NCI-H2196 (cell line): Measurements from ENCODE around the gene LIF.
A peak's percentile ranks its signal among the peaks of the same experiment; 100 is the strongest.
"Not testable (repeated sequence)": the region's sequence is repeated elsewhere in the genome, so short reads cannot be mapped to it uniquely, and the experiment has no call there.

Experiments
- DNase-seq: peaks from one replicate; lab custom pipeline; 2025; ENCODE audit not compliant: unreplicated experiment; lab: John Stamatoyannopoulos, UW

Gene LIF

DNA sequence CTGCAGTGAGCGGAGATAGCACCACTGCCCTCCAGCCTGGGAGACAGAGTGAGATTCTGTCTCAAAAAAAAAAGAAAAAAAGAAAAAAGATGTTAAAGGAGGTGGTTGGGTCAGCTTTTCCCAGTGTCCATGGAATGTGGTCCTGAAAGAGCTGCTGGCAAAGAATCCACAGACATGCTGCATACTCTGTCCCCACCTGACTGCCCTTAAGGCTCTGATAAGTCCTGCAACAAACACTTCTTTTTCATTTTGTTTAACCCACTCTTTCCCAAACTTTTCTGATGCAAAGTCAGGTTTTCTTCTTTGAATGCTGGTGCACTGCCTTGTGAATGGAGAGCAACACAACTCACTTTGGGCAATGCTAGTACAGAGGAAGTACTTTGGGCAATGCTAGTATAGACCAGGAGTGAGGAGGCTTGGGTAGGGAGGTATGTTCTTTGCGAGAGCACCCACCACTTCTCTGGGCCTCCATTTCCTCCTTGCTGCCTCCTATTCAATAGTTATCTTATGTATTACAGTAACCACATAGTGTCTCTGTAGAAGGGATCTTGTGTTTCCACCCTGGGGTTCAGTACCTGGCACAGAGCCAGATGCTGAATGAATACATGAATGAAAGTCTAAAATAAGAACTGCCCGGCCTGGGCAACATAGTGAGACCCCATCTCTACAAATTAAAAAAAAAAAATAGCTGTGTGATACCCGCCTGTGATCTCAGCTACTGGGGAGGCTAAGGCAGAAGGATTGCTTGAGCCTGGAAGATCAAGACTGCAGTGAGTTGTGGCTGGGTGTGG, 18.9 kb downstream of the LIF start:
- DNase-seq = no peak

DNA sequence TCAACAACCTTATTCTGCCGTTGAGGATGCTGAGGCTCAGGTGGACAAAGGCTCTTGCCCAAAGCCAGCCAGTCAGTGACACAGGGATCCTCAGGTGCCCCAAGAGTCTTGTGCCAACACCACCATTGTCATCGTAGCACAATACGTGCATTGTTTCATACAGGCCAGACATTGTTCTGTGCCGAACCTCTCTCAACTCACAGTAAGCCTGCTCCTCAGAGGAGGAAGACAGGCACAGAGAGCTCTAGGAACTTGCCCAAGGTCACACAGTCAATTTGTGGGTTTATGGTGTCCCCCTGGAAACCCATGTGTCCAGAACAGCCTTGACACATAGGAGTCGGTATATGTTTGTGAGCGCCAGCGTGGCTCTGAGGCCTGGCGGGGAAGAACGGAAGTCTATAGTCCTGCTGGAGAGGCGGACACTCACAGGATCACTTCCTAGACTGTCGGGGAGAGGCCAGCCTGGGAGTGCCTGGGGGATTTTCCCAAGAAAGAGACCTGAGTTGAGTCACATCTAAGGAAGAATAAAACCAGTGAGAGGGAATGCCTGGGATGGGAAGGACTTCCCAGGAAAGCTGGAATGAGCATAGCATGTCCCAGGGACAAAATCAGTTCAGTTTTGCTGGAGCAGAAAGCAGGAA, 20.2 kb downstream of the LIF start:
- no peak for DNase-seq

DNA sequence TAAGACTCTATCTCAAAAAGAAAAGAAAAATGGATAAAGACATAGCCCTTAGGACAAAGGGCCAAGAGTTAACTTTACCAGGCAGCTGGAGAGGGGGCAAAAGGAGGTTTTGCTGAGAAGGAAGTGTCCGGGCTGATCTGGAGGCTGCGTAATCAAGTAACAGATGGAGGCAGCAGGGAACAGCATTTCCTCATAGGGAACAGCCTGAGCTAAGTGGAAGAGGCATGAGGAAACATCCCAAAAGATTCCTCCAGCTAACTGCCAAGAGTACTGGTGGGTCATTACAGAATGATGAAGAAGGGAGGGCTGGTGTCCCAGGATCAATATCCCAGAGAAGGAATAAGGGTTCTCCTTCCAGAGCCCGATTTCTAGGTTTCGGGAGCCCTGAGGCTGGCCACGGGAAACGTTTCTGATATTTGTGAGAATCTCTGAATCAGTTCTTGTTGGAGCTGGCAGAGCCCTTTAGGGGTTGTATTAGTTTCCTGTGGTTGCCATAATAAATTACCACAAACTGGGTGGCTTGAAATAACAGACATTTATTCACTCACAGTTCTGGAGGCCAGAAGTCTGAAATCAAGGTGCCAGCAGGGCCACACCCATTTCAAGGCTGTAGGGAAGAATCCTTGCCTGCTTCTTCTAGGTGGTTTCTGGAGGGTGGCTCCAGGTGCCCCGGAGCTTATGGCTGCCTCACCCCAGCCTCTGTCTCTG, 21.2 kb downstream of the LIF start:
- no peak for DNase-seq

DNA sequence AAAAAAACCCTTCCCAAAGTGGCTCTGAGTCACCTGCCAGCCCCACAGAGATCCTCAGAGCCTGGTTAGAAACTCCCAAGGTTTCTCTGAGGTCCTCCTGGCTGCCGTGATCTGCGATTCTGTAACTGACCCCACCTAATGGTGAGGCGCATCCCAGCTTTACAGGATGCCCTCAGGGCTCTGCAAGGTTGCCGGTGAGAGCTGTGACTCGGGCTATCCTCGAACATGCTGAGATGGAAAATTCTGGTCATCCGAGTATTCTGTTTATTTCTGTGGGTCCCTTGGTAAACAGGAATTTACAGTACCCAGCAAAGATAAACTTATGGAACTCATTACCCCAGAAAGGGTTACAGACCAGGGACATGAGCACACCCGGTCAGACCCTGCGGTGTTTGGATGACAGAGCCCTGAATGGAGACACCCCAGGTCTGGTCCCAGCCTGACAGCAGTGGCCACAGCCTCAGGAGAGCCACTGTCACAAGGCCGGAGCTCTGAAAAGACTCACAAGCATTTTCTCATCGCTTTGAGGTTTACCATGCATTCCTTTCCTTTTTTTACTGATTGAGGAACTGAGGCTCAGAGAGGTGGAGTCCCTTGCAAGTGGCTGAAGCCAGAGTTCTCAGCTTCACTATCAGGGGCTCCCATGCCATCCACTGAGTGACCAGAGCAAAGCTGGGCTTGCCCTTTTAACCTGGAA, 22.2 kb downstream of the LIF start:
- DNase-seq = no peak

DNA sequence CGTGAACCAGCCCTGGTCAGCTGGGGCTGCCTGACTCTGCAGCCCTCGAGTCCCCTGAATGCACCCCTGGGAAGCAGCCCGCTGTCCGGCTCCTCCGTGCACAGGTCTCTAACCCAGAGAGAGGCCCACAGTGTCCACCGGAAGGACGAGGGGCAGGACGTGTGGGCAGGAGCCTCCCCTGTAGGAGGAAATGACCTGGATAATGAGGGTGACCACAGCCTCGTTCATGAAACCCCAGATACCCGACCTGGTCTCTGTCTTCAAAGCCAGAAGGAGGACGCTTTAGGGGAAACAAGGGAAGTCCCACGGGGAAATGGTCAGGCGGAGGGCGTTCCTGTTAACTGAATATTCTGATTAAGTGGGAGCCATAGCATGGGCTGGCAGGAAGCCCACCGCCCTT, 23.3 kb downstream of the LIF start:
- DNase-seq = no peak

DNA sequence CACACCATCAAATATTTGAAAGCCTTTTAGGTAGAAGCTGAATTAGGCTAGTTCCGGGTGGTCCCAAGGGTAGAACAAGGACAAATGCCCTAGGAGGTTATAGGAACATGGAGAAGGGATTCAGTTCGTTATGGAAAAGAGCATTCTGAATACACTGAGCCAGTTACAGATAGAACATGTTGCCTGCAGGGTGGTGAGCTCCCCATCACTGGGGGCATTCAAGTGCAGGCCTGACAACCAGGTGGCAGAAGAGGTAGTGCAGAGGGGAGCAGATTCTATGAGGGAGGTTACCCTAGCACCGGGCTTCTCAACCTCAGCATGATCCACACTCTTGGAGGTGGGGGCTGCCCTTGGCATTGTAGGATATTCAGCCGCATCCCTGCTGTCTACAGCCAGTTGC, 24.2 kb downstream of the LIF start:
- DNase-seq = no peak

DNA sequence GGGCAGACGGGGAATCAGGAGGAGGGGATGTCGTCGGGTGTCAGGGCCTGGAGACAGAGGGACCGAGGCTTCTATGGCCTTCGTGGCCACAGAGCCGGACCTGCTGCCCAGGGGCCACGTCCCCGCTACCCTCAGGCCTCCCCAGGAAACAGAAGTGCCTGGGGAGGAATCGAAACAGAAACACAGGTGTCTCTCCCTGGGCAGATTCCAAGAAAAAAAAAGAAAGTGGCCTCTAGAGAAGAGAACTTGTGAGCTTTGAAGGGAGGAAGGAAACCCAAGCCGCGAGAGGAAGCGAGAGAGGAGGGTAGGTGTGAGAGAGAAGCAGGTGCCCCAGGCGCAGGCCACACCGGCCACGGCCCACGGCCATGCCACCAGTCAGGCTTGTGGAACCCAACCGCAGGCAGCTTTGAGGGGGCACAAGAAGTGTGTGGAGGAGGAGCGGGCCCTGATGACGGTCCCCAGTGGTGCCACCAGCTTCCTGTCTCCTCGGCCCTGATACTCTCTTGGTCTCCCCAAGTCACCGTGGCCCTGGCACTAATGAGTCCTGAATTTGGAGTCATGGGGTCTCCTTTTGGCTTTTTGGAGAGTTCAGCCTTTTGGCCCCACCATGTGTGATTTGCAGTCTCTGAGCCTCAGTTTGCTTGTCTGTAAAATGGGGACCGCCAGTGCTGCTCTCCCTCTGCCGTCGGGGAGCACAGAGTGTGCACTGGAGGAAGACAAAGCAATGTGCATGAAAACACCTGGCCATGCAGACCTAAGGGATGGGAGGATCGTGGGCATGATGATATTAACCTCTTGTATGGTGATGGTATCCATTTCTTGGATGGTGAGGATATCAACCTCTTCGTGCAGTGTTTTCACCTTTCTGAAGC, 25.2 kb downstream of the LIF start:
- DNase-seq = no peak

DNA sequence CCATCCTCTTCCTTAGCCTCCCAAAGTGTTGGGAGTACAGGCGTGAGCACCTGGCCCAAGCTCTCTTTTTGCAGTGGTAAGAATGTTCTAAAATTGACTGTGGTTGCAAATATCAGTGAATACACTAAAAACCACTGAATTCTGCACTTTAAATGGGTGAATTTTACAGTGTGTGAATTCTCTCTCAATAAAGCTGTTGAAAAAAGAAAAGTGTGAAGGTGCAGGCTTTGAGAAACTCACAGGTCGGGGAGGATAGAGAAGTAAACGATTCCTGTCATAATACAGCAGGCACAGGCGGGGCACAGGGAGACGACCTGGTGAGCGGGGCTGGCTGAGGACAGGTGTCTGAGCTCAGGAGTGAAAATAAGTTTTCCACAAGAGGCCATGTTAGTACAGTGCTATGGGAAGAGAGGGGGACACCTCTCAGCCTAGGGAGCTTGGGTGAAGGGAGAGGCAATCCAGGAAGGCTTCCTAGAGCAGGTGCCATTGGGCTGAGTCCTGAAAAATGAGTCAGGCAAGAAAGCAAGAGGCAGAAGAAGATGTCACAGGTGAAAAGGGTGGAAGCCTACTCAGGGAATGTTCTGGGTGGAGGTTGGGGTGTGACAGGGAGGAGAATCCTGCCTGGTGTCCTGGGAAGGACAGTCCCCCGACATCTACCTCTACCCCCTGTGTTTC, 26.1 kb downstream of the LIF start:
- DNase-seq = no peak

DNA sequence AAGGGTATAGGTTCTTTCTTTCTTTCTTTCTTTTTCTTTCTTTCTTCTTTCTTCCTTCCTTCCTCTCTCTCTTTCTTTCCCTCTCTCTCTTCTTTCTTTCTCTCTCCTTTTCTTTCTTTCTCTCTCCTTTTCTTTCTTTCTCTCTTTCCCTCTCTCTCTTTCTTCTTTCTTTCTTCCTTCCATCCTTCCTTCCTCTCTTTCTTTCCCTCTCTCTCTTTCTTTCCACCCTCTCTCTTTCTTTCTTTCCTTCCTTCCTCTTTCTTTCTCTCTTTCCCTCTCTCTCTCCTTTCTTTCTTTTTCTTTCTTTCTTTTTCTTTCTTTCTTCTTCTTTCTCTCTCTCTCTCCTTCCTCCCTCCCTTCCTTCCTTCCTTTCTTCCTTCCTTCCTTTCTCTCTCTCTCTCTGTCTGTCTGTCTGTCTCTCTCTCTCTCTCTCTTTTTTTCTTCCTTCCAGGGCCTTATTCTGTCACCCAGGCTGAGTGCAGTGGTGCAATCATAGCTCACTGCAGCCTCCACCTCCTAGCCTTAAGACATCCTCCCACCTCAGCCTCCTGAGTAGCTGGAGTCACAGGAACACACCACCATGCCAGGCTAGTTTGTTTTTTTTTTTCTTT, 26.8 kb downstream of the LIF start:
- DNase-seq = no peak

DNA sequence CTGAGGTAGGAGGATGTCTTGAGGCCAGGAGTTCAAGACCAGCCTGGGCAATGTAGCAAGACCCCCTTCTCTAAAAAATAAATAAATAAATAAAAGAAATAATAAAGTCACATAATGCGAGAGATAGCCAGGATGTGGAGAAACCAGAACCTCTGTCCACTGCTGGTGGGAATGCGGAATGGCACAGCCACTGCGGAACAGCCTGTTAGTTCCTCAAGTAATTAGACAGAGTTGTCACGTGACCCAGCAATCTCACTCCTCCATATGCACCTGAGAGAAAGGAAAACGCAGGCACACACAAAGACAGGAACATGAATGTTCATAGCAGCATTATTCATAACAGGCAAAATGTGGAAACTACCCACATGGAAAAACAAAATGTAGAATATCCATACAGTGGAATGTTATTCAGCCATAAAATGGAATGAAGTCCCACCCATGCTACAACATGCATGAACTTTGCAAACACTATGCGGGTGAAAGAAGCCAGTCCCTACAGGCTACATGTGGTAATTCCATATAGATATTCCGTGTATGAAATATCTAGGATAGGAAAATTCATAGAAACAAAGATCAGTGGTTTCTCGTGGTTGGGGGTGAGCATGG, 27.4 kb downstream of the LIF start:
- no peak for DNase-seq

DNA sequence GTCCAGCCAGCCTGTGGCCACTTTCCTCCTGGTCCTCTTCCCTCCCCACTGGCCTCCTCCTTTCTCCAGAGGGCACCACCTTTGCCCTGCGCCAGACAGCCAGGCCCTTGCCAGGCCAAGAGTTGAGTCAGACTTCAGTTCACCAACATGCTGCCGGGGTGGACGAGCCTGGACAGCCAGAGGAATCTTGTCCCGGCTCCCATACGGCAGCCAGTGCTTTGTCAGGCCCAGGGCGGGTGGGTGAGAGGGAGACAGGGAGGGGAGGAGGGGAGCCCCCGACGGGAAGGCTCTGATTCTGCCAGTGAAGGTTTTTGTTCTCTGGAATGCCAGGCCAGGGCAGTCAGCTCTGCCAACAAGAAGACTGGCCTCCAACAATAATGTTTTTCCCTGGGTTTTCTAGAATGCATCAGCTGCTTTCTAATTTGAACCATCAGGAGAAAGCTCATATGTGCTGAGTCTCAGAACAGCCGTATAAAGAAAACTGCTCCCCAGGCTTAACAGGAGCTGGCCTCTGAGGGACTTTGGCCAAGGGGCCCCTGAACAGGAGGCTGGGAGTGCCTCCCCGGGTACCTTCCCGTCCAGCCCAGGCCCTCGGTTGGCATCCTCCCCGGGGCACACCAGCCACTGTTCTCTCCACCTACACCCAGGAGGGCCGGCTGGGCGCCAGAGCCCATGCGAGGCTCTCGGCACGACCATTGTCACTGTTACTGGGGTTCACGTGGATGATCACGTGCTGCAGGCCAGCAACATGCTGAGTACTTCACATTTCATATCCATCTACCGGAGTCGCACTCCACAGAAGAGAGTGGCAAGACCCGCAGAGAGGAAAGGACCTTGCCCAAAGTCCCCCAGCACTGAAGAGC, 28.6 kb downstream of the LIF start:
- DNase-seq = no peak

DNA sequence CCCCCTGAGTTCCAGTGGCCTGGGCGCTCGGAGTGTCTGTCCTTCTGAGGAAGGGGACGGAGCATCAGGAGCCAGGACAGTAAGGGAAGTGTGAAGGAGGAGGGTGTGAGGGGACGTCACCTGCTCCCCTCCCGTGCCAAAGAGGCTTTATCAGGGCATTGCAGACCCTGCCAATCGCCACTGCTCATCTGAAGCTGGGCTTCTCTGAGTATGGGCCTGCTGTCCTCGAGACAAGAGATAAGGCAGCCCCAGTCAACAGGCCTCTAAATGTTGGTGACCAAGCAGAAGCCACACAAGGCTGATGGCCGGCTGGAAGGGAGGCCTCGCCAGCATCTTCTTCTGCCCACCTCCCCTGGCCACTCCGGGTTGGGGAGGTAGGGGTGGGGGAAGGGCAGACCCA, 29.8 kb downstream of the LIF start:
- no peak for DNase-seq

DNA sequence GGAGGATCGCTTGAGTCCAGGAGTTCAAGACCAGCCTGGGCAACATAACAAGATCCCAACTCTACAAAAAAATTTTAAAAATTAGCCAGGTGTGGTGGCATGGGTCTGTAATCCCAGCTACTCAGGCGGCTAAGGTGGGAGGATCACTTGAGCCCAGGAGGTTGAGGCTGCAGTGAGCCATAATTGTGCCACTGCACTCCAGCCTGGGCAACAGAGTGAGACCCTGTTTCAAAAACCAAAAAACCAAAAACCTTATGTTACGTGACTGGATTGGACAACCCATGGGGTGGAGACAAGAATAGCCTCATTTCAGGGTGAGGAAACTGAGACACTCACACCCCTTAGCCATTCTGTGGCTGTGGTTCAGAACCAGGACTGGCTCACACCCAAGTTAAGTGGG, 30.3 kb downstream of the LIF start:
- not testable (repeated sequence) for DNase-seq

DNA sequence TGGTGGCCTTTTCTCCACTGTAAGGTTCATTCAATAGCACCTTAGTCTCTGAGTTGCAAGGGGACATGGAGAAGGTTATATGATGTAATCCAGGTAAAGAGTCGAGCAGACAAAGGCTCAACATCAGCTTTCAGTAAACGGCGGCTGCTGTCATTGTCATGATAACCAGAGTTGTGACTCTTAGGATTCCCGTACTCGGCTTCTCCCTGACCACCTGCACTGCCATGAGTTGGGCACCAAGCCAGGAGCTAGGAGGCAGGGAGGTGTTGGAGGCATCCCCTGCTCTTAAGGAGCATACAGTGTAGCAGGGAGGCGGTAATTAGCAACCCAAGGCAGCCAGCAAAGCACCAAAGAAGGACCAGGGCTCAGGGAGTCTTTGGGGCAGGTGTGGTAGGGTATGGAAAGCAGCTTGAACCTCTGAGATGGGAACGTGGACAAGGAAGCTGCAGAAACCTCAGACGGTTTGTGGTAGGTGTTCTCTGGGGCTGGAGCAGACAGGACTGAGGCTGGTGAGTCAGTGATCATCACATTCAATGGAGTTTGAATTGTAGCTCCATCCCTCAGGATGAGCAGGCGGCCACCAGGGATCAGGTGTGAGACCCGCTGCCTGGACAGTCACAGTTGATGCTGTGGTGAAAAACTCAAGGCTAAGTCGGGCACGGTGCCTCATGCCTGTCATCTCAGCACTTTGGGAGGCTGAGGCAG, 31.7 kb downstream of the LIF start:
- DNase-seq = peak; percentile 7

DNA sequence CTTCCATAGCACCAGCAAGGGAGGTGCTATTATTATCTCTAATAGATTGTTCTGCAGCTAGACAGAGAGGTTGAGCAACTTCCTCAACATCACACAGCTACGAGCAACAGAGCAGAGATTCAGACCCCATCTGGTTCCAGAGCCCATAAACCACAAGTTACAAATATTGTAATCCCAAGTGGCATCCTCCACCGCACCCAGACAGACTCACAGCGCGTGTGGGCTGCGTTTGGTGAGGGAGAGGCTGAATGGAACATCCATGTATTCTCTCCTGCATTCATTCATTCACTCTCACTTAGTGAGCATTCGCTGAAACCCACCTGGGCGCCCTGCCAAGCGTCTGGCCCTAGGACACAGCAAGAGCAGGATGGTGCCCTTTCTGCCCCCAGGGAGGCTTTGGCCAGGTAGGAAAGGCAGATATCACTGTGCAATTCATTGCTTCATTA, 33.5 kb downstream of the LIF start:
- DNase-seq = no peak

DNA sequence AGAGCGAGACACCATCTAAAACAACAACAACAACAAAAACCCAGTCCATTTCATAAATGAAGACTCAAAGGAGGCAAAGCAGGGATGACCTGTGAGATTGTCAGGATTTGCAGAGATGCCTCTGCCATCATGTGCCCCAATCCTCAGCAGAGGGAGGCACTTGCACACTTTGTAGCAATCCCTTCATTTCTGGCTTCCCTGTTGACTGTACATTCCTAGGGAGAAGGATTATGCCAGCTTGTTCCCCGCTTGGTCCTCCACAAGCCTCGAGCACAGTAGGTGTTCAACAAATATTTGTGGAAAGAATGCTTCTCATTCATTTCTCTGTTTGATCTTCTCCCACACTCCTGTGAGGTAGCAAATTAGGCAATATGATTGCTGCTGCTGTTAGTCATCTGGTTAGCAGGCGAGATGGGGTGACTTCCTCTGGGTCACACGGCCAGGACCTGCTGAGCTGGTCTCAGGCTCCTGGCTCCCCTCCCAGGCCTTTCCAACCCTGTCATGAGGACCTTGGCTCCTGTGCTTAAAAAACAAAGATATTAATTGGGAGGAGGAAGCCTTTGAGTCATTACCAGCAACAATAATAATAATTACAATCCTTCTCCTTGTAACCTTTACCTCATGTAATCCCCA, 34.1 kb downstream of the LIF start:
- peak; percentile 3 for DNase-seq

DNA sequence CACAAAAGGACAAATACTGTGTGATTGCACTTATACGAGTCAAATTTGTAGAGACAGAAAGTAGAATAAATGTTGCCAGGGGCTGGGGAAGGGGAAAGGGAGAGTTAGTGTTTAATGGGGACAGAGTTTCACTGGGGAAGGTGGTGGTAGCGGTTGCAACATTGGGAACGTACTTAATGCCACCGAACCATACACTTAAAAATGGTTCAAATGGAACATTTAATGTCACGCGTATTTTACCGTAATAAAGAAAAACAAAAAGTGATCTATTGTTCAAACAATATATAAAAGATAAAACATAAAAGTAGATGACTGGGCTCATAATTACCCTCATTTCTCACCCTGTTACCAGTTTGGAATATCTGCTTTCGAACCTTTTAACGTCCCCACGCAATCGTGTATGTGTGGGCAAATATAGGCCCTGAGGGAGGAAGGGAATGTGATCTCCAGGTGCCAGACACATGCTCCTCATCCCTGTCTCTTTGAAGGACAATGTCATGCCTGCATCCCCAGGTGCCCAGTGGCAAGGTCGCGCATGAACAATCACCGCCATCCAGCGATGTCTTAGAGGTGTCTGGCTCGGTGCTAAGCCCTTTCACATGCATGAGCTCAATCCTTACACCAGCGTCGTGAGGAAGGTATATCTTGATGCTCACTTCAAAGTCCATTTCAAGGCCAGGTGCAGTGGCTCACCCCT, 35.3 kb downstream of the LIF start:
- DNase-seq = no peak
